ENCODE data around the gene RPN2.

DNA sequence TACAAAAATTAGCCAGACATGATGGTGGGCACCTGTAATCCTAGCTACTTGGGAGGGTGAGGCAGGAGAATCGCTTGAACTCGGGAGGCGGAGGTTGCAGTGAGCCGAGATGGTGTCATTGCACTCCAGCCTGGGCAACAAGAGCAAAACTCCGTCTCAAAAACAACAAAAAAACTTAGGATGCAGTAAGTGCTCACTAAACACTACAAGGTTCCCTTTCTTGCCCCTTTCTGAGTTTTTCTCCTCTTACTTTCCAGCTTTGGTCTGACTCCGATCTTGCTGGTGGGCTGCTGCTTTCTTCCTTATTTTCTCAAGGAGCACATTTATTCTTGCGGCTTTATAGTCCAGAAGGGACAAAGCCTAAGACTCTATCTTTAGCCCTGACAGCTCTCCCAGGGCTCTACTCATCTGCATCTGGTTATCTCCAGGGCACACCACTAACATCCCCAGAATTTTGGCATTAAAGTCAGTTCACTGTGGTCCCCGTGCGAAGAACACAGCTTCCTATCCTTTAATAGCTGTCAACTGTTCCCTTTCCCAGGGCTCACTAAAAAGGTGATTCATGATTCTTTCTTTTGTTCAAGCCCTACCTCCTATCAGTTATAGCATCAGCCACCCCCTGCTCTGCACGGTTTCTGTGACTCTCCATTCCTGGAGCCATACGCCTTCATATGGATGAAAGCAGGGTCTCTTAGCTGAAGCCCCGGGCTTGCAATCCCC lies 17.1 kb upstream of the RPN2 start:
- TF ChIP-seq TAF1 (IDR thresholded peaks at IDR 0.05; ENCODE audit: borderline replicate concordance, low read depth, low read length) (no peak), POLR2A (IDR thresholded peaks at IDR 0.05; ENCODE audit: low read depth, low read length) (no peak)
